Kidney epithelial cell (primary cell): Measurements from ENCODE around the gene MAML2. TPM values are rescaled to one million over a fixed set of nuclear protein-coding genes. Genes with fewer than 3 reads are reported as not detected.

Experiments used
- DNase-seq: peaks from one replicate; pipeline ENCODE4 v3.0.0-alpha.2; 2010; ENCODE audit warnings: low read depth
- H3K27me3 ChIP-seq: 2 replicates; pipeline ENCODE4 v1.6.0; 2011; ENCODE audit warnings: low read length; ENCODE audit not compliant: control insufficient read depth, insufficient read depth
- H3K36me3 ChIP-seq: 2 replicates; pipeline ENCODE4 v1.5.1; 2011; ENCODE audit warnings: low read length; ENCODE audit not compliant: control insufficient read depth, insufficient read depth
- H3K4me3 ChIP-seq: 2 replicates; pipeline ENCODE4 v1.5.1; 2011; ENCODE audit warnings: low read depth, mild to moderate bottlenecking, control low read depth, low read length
- total RNA-seq: library from RNA; depleted of rRNA; stranded (reverse); fragments of >200 nt; gene quantifications from 2 replicates; pipeline ENCODE4 v1.2.3, GENCODE V29; 2015
- TF ChIP-seq, protein P1 (sequence below): IDR thresholded peaks from 2 replicates; pipeline ENCODE4 v1.5.1; 2011; ENCODE audit warnings: mild to moderate bottlenecking, moderate library complexity, low read length, control low read depth, inconsistent platforms; ENCODE audit not compliant: insufficient read depth, poor library complexity, severe bottlenecking

MAML2 gene
- total RNA-seq, 1 donor from 2014 or later: 12.3 TPM

GRCh38 chr11:96318850-96319249, 24.1 kb downstream of the MAML2 start:
- H3K36me3 ChIP-seq: peaks cover 2% of the 10 kb centered on the region
- TF ChIP-seq, protein P1, sequence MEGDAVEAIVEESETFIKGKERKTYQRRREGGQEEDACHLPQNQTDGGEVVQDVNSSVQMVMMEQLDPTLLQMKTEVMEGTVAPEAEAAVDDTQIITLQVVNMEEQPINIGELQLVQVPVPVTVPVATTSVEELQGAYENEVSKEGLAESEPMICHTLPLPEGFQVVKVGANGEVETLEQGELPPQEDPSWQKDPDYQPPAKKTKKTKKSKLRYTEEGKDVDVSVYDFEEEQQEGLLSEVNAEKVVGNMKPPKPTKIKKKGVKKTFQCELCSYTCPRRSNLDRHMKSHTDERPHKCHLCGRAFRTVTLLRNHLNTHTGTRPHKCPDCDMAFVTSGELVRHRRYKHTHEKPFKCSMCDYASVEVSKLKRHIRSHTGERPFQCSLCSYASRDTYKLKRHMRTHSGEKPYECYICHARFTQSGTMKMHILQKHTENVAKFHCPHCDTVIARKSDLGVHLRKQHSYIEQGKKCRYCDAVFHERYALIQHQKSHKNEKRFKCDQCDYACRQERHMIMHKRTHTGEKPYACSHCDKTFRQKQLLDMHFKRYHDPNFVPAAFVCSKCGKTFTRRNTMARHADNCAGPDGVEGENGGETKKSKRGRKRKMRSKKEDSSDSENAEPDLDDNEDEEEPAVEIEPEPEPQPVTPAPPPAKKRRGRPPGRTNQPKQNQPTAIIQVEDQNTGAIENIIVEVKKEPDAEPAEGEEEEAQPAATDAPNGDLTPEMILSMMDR: no peak

DNA sequence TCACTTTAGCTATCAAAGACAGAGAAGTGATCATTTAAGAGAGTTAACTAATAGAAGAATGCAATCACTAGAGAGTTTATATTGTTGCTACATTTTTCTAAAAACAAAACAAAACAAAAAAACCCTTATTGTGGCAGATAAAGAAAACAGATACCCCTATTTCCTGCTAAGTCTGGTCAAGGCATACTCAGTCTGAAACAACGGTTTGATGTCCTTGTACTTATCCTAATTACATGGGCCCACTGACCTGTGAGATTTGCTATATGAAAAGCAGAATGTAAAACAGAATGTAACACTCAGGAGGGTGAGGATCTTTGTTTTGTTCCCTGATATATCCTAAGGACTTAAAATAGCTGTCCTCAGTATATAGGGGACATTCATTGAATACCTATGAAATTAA, 24.6 kb downstream of the MAML2 start:
- no peaks in the 10 kb centered on the region for H3K27me3 ChIP-seq
- peaks cover 2% of the 10 kb centered on the region for H3K36me3 ChIP-seq
- DNase-seq: no peak
- TF ChIP-seq, protein P1: no peak
- no peak overlapping the region for H3K4me3 ChIP-seq

More at GRCh38 chr11:96318850-96319249, 24.1 kb downstream of the MAML2 start:
- H3K27me3 ChIP-seq: no peaks in the 10 kb centered on the region
- no peak overlapping the region for H3K4me3 ChIP-seq
- DNase-seq: no peak

GRCh38 chr11:96317985-96318384, 25.0 kb downstream of the MAML2 start:
- H3K27me3 ChIP-seq: no peaks in the 10 kb centered on the region
- peaks cover 2% of the 10 kb centered on the region for H3K36me3 ChIP-seq
- TF ChIP-seq, protein P1: no peak
- no peak for DNase-seq
- no peak overlapping the region for H3K4me3 ChIP-seq

GRCh38 chr11:96317571-96317970, 25.4 kb downstream of the MAML2 start:
- Histone ChIP-seq H3K36me3 (peaks cover 2% of the 10 kb centered on the region), H3K27me3 (no peaks in the 10 kb centered on the region), H3K4me3 (no peak overlapping the region)
- no peak for DNase-seq
- TF ChIP-seq, protein P1: no peak

- DNase-seq: no peak
- TF ChIP-seq, protein P1: no peak
- Histone ChIP-seq H3K4me3 (no peak overlapping the region), H3K27me3 (no peaks in the 10 kb centered on the region), H3K36me3 (peaks cover 2% of the 10 kb centered on the region)
Measured at GRCh38 chr11:96316869-96317268, 26.1 kb downstream of the MAML2 start.

DNA sequence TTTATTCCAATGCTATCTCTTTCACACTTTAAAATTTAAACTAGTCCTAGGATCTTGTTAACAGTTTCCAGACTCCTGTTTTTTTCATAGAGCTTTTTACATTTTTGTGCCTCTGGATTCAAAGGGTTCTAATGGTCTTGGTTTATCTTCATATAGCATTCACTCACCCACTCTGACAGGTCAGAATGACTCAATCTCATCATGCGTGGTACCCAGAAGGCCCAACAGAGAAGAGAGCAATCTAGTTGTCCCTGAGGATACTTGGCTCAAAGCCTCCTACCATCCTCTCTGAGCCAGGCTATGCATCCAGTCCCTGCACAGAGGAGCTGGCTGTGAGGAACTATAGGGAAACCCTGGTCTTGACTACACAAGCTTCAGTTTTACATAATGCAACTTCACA, 27.5 kb downstream of the MAML2 start:
- Histone ChIP-seq H3K27me3 (no peaks in the 10 kb centered on the region), H3K4me3 (no peak overlapping the region), H3K36me3 (peaks cover 2% of the 10 kb centered on the region)
- no peak for DNase-seq
- TF ChIP-seq, protein P1: no peak
